Mesenchymal stem cell (in vitro differentiated cells and primary cell): ENCODE results near the gene SYT17.

Experiments used
- DNase-seq: peaks from one replicate; pipeline ENCODE4 v3.0.0-alpha.2; 2013
- H2AFZ ChIP-seq: one replicate; pipeline ENCODE4 v1.6.1; 2013; ENCODE audit warnings: low read depth, mild to moderate bottlenecking, control low read depth, inconsistent platforms, low read length, moderate library complexity
- H2AK5ac ChIP-seq: 2 replicates; pipeline ENCODE4 v1.6.1; 2013; ENCODE audit warnings: low read length, moderate library complexity, mild to moderate bottlenecking, inconsistent platforms; ENCODE audit not compliant: severe bottlenecking
- H2BK120ac ChIP-seq: one replicate; pipeline ENCODE4 v1.6.1; 2013; ENCODE audit warnings: low read depth, mild to moderate bottlenecking, inconsistent platforms, low read length, moderate library complexity
- H2BK12ac ChIP-seq, 2 experiments: one replicate each; pipeline ENCODE4 v1.6.1; 2013; ENCODE audit warnings: inconsistent platforms in 2 of 2, low read length in 2 of 2, mild to moderate bottlenecking in 2 of 2, moderate library complexity in 2 of 2, control low read depth in 1 of 2
- H2BK15ac ChIP-seq: one replicate; pipeline ENCODE4 v1.6.1; 2013; ENCODE audit warnings: mild to moderate bottlenecking, low read depth, inconsistent platforms; ENCODE audit not compliant: poor library complexity, severe bottlenecking
- H2BK5ac ChIP-seq: 2 replicates; pipeline ENCODE4 v1.6.1; 2013; ENCODE audit warnings: low read depth, mild to moderate bottlenecking, low read length, control low read depth, inconsistent platforms; ENCODE audit not compliant: poor library complexity, severe bottlenecking
- H3K14ac ChIP-seq, 2 experiments: one replicate each; pipeline ENCODE4 v1.6.1; 2013; ENCODE audit warnings: inconsistent platforms in 2 of 2, low read length in 2 of 2, control low read depth in 1 of 2, mild to moderate bottlenecking in 1 of 2, moderate library complexity in 1 of 2
- H3K18ac ChIP-seq, 2 experiments: one replicate each; pipeline ENCODE4 v1.6.1; 2013; ENCODE audit warnings: inconsistent platforms in 2 of 2, low read length in 2 of 2, control low read depth in 1 of 2, low read depth in 1 of 2, mild to moderate bottlenecking in 1 of 2
- H3K23ac ChIP-seq, 2 experiments: one replicate each; pipeline ENCODE4 v1.6.1; 2013; ENCODE audit warnings: inconsistent platforms in 2 of 2, low read length in 2 of 2, mild to moderate bottlenecking in 2 of 2, moderate library complexity in 2 of 2, control low read depth in 1 of 2
- H3K27ac ChIP-seq: 2 replicates; pipeline ENCODE4 v1.5.1; 2013; ENCODE audit warnings: mild to moderate bottlenecking, moderate library complexity, low read length, control low read depth, inconsistent platforms; ENCODE audit not compliant: poor library complexity, severe bottlenecking
- H3K27me3 ChIP-seq, 2 experiments: 2 replicates each; pipeline versions ENCODE4 v1.6.1 to v1.7.0; 2013; ENCODE audit warnings: low read length in 2 of 2, mild to moderate bottlenecking in 2 of 2, moderate library complexity in 2 of 2, control low read depth in 1 of 2, inconsistent platforms in 1 of 2; ENCODE audit not compliant: control insufficient read depth in 1 of 2, insufficient read depth in 1 of 2
- H3K36me3 ChIP-seq, 2 experiments: 2 replicates each; pipeline versions ENCODE4 v1.6.1 to v1.7.0; 2013; ENCODE audit warnings: low read length in 2 of 2, control low read depth in 1 of 2, inconsistent platforms in 1 of 2, low read depth in 1 of 2, mild to moderate bottlenecking in 1 of 2; ENCODE audit not compliant: insufficient read depth in 2 of 2, control insufficient read depth in 1 of 2
- H3K4ac ChIP-seq, 2 experiments: one replicate each; pipeline ENCODE4 v1.6.1; 2013; ENCODE audit warnings: inconsistent platforms in 2 of 2, low read length in 2 of 2, mild to moderate bottlenecking in 2 of 2, moderate library complexity in 2 of 2, control low read depth in 1 of 2, low read depth in 1 of 2
- H3K4me1 ChIP-seq: 2 replicates; pipeline ENCODE4 v1.6.1; 2013; ENCODE audit warnings: low read depth, low read length, control low read depth; ENCODE audit not compliant: control insufficient read depth, insufficient read depth
- H3K4me2 ChIP-seq: 2 replicates; pipeline ENCODE4 v1.6.1; 2013; ENCODE audit warnings: low read length, mild to moderate bottlenecking, inconsistent platforms; ENCODE audit not compliant: poor library complexity, severe bottlenecking
- H3K4me3 ChIP-seq, 2 experiments: 2 replicates each; pipeline versions ENCODE4 v1.5.1 to v1.7.0; 2013; ENCODE audit warnings: low read length in 2 of 2, mild to moderate bottlenecking in 2 of 2, control low read depth in 1 of 2, low read depth in 1 of 2; ENCODE audit not compliant: insufficient read depth in 1 of 2
- H3K79me1 ChIP-seq: replicated peaks from 2 replicates; pipeline ENCODE4 v1.6.1; 2013; ENCODE audit warnings: mild to moderate bottlenecking, control low read depth, low read length, inconsistent platforms; ENCODE audit not compliant: poor library complexity, severe bottlenecking
- H3K9ac ChIP-seq: 2 replicates; pipeline ENCODE4 v1.7.0; 2013; ENCODE audit warnings: mild to moderate bottlenecking, low read length, moderate library complexity
- H3K9me3 ChIP-seq: 2 replicates; pipeline ENCODE4 v1.7.0; 2013; ENCODE audit warnings: mild to moderate bottlenecking, low read length; ENCODE audit not compliant: control insufficient read depth
- H4K8ac ChIP-seq: one replicate; pipeline ENCODE4 v1.6.1; 2013; ENCODE audit warnings: inconsistent platforms, mild to moderate bottlenecking, low read length, moderate library complexity
- H4K91ac ChIP-seq: one replicate; pipeline ENCODE4 v1.6.1; 2013; ENCODE audit warnings: mild to moderate bottlenecking, low read length, inconsistent platforms
- WGBS: methylation state at CpG from one replicate; pipeline ENCODE4 v1.1.7; 2013; ENCODE audit warnings: mixed read lengths; 5-methylcytosine and 5-hydroxymethylcytosine counted together

SYT17 gene

GRCh38 chr16:19230575-19230974 lies 62.5 kb downstream of the SYT17 start:
- no peak overlapping the region for H3K23ac ChIP-seq
- H3K4ac ChIP-seq = no peak overlapping the region
- no peak overlapping the region for H2BK12ac ChIP-seq
- H3K4me2 ChIP-seq = no peak overlapping the region
- H2AFZ ChIP-seq = no peak overlapping the region
- peaks cover 1% of the 10 kb centered on the region for H3K4me1 ChIP-seq
- no peak overlapping the region for H2BK15ac ChIP-seq
- H3K27me3 ChIP-seq = no peaks in the 10 kb centered on the region
- no peak for DNase-seq
- no peak overlapping the region for H2BK120ac ChIP-seq
- H3K18ac ChIP-seq = no peak overlapping the region
- no peaks in the 10 kb centered on the region for H3K36me3 ChIP-seq
- H3K27ac ChIP-seq = no peak overlapping the region
- no peak overlapping the region for H3K4me3 ChIP-seq
- H3K79me1 ChIP-seq = no peaks in the 10 kb centered on the region
- H4K8ac ChIP-seq = no peak overlapping the region
- no peak overlapping the region for H3K9ac ChIP-seq
- no peak overlapping the region for H2AK5ac ChIP-seq
- no peak overlapping the region for H2BK5ac ChIP-seq
- no peak overlapping the region for H4K91ac ChIP-seq
- peaks cover 16% of the 10 kb centered on the region for H3K9me3 ChIP-seq
- H3K14ac ChIP-seq = no peak overlapping the region
- WGBS = 86% methylated on average over 2 of the region's 3 CpGs

- 78% methylated on average over 8 of the region's 8 CpGs for WGBS
- no peaks in the 10 kb centered on the region for H3K36me3 ChIP-seq
Measured at GRCh38 chr16:19231881-19232280, 63.8 kb downstream of the SYT17 start.

GRCh38 chr16:19232988-19233387 lies 64.9 kb downstream of the SYT17 start:
- H2AK5ac ChIP-seq = no peak overlapping the region

More at GRCh38 chr16:19231881-19232280, 63.8 kb downstream of the SYT17 start:
- Histone ChIP-seq H3K23ac (no peak overlapping the region), H3K4ac (no peak overlapping the region), H2BK5ac (no peak overlapping the region), H2AK5ac (no peak overlapping the region), H4K91ac (no peak overlapping the region), H3K4me3 (no peak overlapping the region), H3K9me3 (peaks cover 19% of the 10 kb centered on the region), H4K8ac (no peak overlapping the region), H3K9ac (no peak overlapping the region), H3K27me3 (no peaks in the 10 kb centered on the region), H3K4me1 (peaks cover 1% of the 10 kb centered on the region), H3K18ac (no peak overlapping the region), H3K79me1 (no peaks in the 10 kb centered on the region), H2BK120ac (no peak overlapping the region), H3K14ac (no peak overlapping the region), H2AFZ (no peak overlapping the region), H2BK15ac (no peak overlapping the region), H2BK12ac (no peak overlapping the region), H3K4me2 (no peak overlapping the region), H3K27ac (no peak overlapping the region)
- no peak for DNase-seq

GRCh38 chr16:19235478-19235877 lies 67.4 kb downstream of the SYT17 start:
- no peaks in the 10 kb centered on the region for H3K27me3 ChIP-seq
- no peaks in the 10 kb centered on the region for H3K79me1 ChIP-seq
- H2BK5ac ChIP-seq = no peak overlapping the region
- no peak overlapping the region for H3K4me2 ChIP-seq
- no peak overlapping the region for H2BK15ac ChIP-seq
- 81% methylated on average over 3 of the region's 4 CpGs for WGBS
- H3K9ac ChIP-seq = no peak overlapping the region
- H2AK5ac ChIP-seq = no peak overlapping the region
- no peak overlapping the region for H4K91ac ChIP-seq
- H3K36me3 ChIP-seq = no peaks in the 10 kb centered on the region
- no peak overlapping the region for H3K23ac ChIP-seq
- no peaks in the 10 kb centered on the region for H3K4me1 ChIP-seq
- H3K27ac ChIP-seq = no peak overlapping the region
- no peak overlapping the region for H3K4ac ChIP-seq
- no peak overlapping the region for H3K4me3 ChIP-seq
- no peak overlapping the region for H2AFZ ChIP-seq
- DNase-seq = no peak
- no peak overlapping the region for H2BK120ac ChIP-seq
- H4K8ac ChIP-seq = no peak overlapping the region
- no peak overlapping the region for H2BK12ac ChIP-seq
- H3K14ac ChIP-seq = no peak overlapping the region
- no peak overlapping the region for H3K18ac ChIP-seq
- H3K9me3 ChIP-seq = peaks cover 22% of the 10 kb centered on the region

More at GRCh38 chr16:19232988-19233387, 64.9 kb downstream of the SYT17 start:
- no peak overlapping the region for H3K4ac ChIP-seq
- H3K79me1 ChIP-seq = no peaks in the 10 kb centered on the region
- no peak overlapping the region for H3K4me3 ChIP-seq
- H2BK5ac ChIP-seq = no peak overlapping the region
- no peak overlapping the region for H4K91ac ChIP-seq
- H4K8ac ChIP-seq = no peak overlapping the region
- H3K27ac ChIP-seq = no peak overlapping the region
- H3K18ac ChIP-seq = no peak overlapping the region
- H3K27me3 ChIP-seq = no peaks in the 10 kb centered on the region
- peaks cover 1% of the 10 kb centered on the region for H3K4me1 ChIP-seq
- H2BK120ac ChIP-seq = no peak overlapping the region
- no peak overlapping the region for H3K9ac ChIP-seq
- no peaks in the 10 kb centered on the region for H3K36me3 ChIP-seq
- H3K14ac ChIP-seq = no peak overlapping the region
- no peak overlapping the region for H3K23ac ChIP-seq
- H2AFZ ChIP-seq = no peak overlapping the region
- H2BK12ac ChIP-seq = no peak overlapping the region
- WGBS = 79% methylated on average over 5 of the region's 5 CpGs
- no peak for DNase-seq
- H2BK15ac ChIP-seq = no peak overlapping the region
- peaks cover 22% of the 10 kb centered on the region for H3K9me3 ChIP-seq
- no peak overlapping the region for H3K4me2 ChIP-seq
